Medulla oblongata (tissue), 1 donor: Measurements from ENCODE around the gene FNDC7.
A peak's percentile ranks its signal among the peaks of the same experiment; 100 is the strongest.
"Not testable (repeated sequence)": the region's sequence is repeated elsewhere in the genome, so short reads cannot be mapped to it uniquely, and the experiment has no call there.

ENCODE experiments used
- DNase-seq: peaks from one replicate; pipeline ENCODE4 v3.0.0-alpha.2; 2015; ENCODE audit errors: extremely low spot score

FNDC7 gene

GRCh38 chr1:108712606-108713150, at the start of gene FNDC7:
Gene FNDC7 (plus strand): TSS chr1:108712908. CDS start chr1:108712934, 26 bp downstream.
- no peak for DNase-seq

- DNase-seq, result no peak
Observed at GRCh38 chr1:108663074-108663473, 49.6 kb upstream of the FNDC7 start.

DNA sequence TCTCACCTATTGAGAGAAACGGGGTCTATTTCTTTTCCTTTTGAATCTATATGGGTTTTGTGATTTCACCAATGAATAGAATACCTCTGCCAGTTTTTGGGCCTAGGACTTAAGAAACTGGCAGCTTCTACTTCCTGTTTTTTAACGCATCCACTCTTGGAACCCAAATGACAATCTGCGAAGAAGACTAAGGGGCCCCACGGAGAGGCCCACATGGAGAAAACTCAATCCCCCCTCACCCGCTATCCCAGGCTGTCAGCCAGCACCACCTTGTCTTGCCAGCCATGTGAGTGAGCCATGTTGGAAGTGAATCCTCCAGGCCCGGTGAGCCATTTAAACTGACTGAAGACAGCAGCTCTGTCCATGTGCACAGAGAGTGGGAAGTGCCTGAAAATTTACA, 48.2 kb upstream of the FNDC7 start:
- DNase-seq, result no peak

DNA sequence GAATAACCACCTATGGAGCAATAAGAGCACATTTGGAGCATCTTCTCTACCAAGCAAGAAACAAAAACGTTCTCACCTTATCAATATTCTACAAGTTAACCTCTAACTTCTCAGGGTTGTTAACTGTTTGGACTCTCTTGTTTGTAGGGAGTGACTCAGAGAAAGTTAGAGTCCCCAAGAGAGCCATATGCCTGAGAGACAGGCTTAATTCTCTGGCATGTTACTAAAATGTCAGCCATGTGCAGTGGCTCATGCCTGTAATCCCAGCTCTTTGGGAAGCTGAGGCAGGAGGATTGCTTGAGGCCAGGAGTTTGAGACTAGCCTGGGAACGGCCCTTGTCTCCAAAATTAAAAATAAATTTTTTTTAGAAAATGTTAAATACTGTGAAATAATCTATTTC, 47.6 kb upstream of the FNDC7 start:
- no peak for DNase-seq

- DNase-seq, result no peak
Observed at GRCh38 chr1:108665771-108666170, 46.9 kb upstream of the FNDC7 start.

DNA sequence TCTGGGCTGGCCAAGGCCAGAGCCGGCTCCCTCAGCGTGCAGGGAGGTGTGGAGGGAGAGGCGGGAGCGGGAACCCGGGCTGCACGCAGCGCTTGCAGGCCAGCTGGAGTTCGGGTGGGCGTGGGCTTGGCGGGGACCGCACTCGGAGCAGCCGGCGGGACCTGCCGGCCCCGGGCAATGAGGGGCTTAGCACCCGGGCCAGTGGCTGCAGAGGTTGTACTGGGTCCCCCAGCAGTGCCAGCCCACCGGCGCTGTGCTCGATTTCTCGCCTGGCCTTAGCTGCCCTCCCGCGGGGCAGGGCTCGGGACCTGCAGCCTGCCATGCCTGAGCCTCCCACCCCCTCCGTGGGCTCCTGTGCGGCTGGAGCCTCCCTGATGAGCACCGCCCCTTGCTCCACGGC, 45.3 kb upstream of the FNDC7 start:
- not testable (repeated sequence) for DNase-seq

- DNase-seq, result no peak
Observed at GRCh38 chr1:108668777-108669176, 43.9 kb upstream of the FNDC7 start.

DNA sequence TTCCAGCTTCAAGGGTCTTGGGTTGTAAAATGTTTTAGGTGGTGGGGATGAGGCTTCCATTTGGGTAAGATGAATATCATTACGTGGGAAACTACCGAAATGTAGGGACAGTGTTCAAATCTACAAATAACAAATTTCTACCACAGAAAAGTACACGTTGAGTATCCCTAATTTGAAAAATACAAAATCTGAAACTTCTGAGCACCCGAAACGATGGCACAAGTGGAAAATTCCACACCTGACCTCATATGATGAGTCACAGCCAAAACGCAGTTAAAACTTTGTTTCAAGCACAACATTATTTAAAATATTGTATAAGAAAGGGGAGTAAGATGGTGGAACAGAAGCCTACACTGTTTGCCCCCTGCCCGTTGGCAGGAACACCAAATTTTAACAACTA, 43.0 kb upstream of the FNDC7 start:
- DNase-seq, result no peak

GRCh38 chr1:108670131-108670773, 42.5 kb upstream of the FNDC7 start:
- DNase-seq, result no peak

- no peak for DNase-seq
Observed at GRCh38 chr1:108671143-108671542, 41.6 kb upstream of the FNDC7 start.

DNA sequence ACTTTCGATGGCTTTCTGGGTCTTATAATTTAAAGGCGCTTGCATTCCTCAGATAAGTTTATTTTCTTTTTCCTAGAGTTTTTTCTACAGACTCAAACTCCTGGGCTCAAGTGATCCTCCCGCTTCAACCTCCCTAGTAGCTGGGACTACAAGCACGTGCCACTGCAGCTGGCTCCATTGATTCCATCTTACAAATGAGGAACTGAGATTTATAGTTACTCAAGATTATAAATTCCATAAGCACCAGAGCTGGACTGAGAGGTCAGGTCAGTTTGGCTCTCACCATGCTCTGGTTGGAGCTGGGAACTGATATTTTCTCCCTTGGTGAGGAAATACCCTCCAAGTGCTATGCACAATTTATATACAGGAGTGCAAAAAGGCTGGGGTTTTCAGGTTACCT, 34.0 kb upstream of the FNDC7 start:
- DNase-seq, result no peak

GRCh38 chr1:108679586-108680213, 33.0 kb upstream of the FNDC7 start:
- DNase-seq, result peak; percentile 27

DNA sequence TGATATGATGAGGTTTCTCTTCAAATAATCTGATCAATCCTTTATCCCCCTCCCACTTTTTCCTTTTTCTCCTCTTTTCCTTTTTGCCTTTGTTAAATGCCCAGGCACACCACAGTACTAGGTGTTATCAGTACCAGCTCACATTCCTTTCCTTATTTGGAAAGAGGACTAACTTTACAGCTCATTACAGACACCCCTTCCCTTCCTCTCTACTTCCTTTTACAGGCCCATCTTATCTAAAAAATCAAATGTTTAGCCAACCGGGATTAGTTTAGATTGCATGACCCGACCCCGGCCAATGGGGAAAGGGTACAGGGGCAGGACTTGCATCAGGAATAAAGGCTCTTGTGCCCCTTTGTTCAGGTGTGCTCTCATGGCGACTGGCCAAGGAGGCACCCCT, 31.0 kb upstream of the FNDC7 start:
- not testable (repeated sequence) for DNase-seq

DNA sequence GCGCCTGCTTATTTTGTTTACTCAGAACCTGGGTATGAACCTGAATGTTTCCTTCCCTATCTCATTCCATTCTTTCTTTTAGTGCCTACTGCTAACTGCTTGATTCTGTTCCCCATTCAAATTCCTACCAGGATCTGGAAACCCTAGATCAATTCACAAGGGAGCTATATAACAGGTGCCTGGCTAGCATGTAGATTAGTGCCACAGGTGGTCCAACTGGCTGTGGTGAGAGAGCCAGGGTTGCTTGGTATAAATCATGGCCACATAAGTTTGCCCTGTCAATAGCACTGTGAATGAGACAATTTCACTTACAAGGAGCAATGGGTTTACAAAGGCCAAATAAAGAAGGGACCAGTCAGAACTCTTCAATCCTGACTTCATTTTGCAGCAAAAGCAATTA, 27.2 kb upstream of the FNDC7 start:
- DNase-seq, result no peak

DNA sequence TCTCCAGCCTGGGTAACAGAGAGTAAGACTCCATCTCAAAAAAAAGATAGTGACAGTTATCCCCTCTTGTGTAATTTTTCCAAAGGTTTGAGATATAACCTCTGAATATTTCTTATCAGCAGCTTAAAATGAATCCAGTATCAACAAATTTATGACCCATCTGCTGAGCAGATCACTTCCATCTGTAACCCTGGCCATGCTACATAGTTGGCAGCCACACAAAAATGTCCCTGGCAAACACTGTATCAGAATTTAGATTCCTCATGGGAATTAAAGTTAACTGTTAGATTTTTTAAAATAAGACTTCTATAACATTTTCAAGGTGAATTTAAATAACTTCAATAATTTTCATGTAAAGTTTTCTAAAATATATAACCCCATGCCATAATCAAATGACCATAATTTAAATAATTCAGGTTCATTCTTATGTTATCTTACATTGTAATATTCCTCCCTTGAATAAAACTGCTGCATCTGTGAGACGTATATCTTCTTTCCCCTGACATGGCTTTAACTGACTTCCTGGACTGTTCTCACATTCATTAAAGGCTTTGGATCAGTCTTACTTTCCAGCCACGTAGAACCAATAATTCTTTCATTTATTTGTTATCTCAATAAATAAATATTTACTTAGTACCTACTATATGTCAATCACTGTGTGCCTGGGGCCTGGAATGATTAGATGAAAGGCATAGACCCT, 25.9 kb upstream of the FNDC7 start:
- no peak for DNase-seq

DNA sequence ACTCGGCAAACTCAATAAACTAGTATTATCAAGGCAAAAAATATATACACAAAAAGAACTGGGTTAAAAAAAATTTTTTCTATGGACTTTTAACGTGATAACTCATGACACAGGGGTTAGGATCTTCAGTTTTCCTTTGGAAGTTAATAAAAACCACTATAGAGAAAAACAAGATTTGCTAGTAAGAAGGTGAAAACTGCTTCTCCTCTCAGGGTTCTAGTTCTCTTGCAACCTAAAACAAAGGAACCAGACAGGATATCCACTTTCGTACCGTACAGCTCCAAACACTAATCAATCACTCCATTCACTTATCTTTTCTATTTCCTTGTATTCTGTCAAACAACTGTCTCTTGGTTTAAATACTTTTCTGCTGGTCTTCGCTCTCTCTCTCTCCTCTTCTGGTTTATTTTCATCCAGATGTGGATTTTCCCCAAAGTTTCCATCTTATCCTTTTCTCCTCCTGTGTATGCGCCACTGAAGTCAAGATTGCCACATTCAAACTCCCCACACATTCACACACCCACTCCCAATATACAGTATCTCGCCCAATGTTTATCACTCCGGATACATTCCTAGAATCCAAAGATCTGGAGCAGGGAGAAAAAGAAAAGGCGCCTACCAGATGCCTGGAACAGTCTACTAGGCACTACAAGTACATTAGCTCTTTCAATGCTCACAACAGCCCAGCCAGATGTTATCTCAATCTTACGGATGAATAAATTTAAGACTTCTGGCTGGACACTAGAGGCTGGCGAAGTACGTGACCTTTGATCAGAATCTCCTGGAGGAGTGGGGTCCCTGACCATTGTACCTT, 21.4 kb upstream of the FNDC7 start:
- no peak for DNase-seq

DNA sequence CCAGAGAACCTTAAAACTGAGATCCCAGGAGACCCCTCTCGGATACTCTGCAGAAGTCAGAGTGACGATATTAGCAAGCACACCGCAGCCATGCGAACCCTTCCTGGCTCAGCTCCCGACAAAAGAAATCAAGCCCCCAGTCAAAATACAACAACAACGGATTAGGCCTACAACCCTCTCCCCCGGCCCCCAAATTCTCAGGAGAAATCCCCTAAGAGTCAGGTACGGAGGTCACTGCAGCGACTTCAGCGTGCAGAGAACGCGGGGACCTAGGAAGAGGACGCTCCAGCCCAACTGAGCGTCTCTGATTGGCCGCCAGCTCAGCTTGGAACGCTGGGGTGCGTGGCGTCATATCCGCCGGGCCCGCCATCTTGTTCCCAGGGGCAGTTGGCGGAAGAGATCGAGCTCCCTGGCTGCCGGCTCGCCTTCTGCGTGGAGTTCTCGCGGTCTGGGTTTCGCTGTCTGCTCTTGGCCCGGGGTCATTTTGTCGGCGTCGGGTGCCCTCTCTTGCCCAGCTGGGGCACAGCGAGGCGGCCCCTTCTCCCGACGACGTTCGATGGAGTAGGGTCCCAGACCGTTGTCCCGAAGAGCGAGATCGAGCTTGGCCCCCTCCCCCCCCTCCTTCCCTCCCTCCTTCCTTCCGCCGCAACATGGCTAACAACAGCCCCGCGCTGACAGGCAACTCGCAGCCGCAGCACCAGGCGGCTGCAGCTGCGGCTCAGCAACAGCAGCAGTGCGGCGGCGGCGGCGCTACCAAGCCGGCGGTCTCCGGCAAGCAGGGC, 20.6 kb upstream of the FNDC7 start, which contains the start of gene PRPF38B:
Gene PRPF38B (plus strand): TSS at position 369 of the 782 bp plus-strand sequence. CDS start 282 bp downstream, at position 651.
- DNase-seq, result peak; percentile 96

GRCh38 chr1:108692724-108693655, 19.7 kb upstream of the FNDC7 start:
- DNase-seq, result peak; percentile 80

GRCh38 chr1:108695535-108695934, 17.2 kb upstream of the FNDC7 start:
- peak; percentile 68 for DNase-seq
